IMR-90 (cell line): ENCODE data around the gene RAPGEF5. TPM values are rescaled to one million over a fixed set of nuclear protein-coding genes. Genes with fewer than 3 reads are reported as not detected.

Experiments
- ATAC-seq: fragments of 200-7000 bp; cut with Tn5 transposase; 2 replicates; pipeline ENCODE4 v1.9.1; 2020; ENCODE audit warnings: low read depth, mild to moderate bottlenecking, moderate library complexity
- BruUV-seq: library from RNA; stranded (reverse); fragments of 400-500 nt; replicated peaks from 2 replicates; lab custom pipeline; 2021; lab: Mats Ljungman, UMichigan
- CTCF ChIA-PET: fragments of 300-600 bp; formaldehyde crosslinking; extraction: SDS; loops from one replicate; lab custom pipeline; 2021; ENCODE audit warnings: antibody characterized with exemption; lab: Yijun Ruan, JAX
- POLR2A ChIA-PET: fragments of 300-600 bp; sonication (Branson Sonifier 250); formaldehyde crosslinking; loops from one replicate; lab custom pipeline; 2022; ENCODE audit warnings: antibody characterized with exemption; ENCODE audit not compliant: unreplicated experiment; lab: Charles Lee
- DNase-seq: peaks from one replicate; pipeline ENCODE4 v3.0.0; 2013
- H2AFZ ChIP-seq: replicated peaks from 2 replicates; pipeline ENCODE3; 2013; ENCODE audit warnings: low read length, mild to moderate bottlenecking; ENCODE audit not compliant: poor library complexity
- H2AK5ac ChIP-seq: 2 replicates; pipeline ENCODE4 v1.6.1; 2013; ENCODE audit warnings: low read depth, low read length, inconsistent platforms
- H2AK9ac ChIP-seq: replicated peaks from 2 replicates; pipeline ENCODE3; 2013; ENCODE audit warnings: mild to moderate bottlenecking, low read depth, low read length, moderate library complexity; ENCODE audit not compliant: poor library complexity
- H2BK120ac ChIP-seq: 2 replicates; pipeline ENCODE4 v1.6.1; 2013; ENCODE audit warnings: low read depth, low read length, inconsistent platforms
- H2BK15ac ChIP-seq: 3 replicates; pipeline ENCODE4 v1.6.1; 2013; ENCODE audit warnings: low read depth, low read length, inconsistent platforms
- H2BK20ac ChIP-seq: 2 replicates; pipeline ENCODE4 v1.6.1; 2013; ENCODE audit warnings: low read depth, mild to moderate bottlenecking, inconsistent platforms, low read length, moderate library complexity
- H2BK5ac ChIP-seq: 2 replicates; pipeline ENCODE4 v1.6.1; 2013; ENCODE audit warnings: mild to moderate bottlenecking, low read depth, low read length, inconsistent platforms; ENCODE audit not compliant: poor library complexity, severe bottlenecking
- H3K14ac ChIP-seq: replicated peaks from 2 replicates; pipeline ENCODE4 v1.6.1; 2013; ENCODE audit warnings: low read depth, low read length, inconsistent platforms
- H3K18ac ChIP-seq: 2 replicates; pipeline ENCODE4 v1.6.1; 2013; ENCODE audit warnings: low read depth, low read length, control low read depth
- H3K23ac ChIP-seq: 2 replicates; pipeline ENCODE4 v1.6.1; 2013; ENCODE audit warnings: low read depth, low read length, inconsistent platforms
- H3K27ac ChIP-seq: 2 replicates; pipeline ENCODE4 v1.5.1; 2013; ENCODE audit warnings: mild to moderate bottlenecking, control low read depth, low read length; ENCODE audit not compliant: insufficient read depth
- H3K27me3 ChIP-seq: 2 replicates; pipeline ENCODE4 v1.6.1; 2013; ENCODE audit warnings: low read length; ENCODE audit not compliant: control insufficient read depth, insufficient read depth
- H3K36me3 ChIP-seq: 2 replicates; pipeline ENCODE4 v1.6.1; 2013; ENCODE audit warnings: low read length, mixed read lengths; ENCODE audit not compliant: control insufficient read depth, insufficient read depth
- H3K4ac ChIP-seq: 2 replicates; pipeline ENCODE4 v1.6.1; 2013; ENCODE audit warnings: low read depth, low read length, inconsistent platforms
- H3K4me1 ChIP-seq: 2 replicates; pipeline ENCODE4 v1.6.1; 2013; ENCODE audit warnings: low read length, mixed read lengths; ENCODE audit not compliant: control insufficient read depth, insufficient read depth
- H3K4me2 ChIP-seq: 2 replicates; pipeline ENCODE4 v1.6.1; 2013; ENCODE audit warnings: low read depth, mild to moderate bottlenecking, control low read depth, low read length, moderate library complexity
- H3K4me3 ChIP-seq: 2 replicates; pipeline ENCODE4 v1.5.1; 2013; ENCODE audit warnings: low read depth, mild to moderate bottlenecking, control low read depth, low read length, moderate library complexity; ENCODE audit not compliant: insufficient read depth
- H3K56ac ChIP-seq: 2 replicates; pipeline ENCODE4 v1.6.1; 2013; ENCODE audit warnings: low read length, inconsistent platforms; ENCODE audit not compliant: insufficient read depth; ENCODE audit errors: extremely low read depth
- H3K79me1 ChIP-seq, 2 experiments: 2 replicates each; pipeline ENCODE4 v1.6.1; 2013; ENCODE audit warnings: low read length in 2 of 2, inconsistent platforms in 1 of 2, low read depth in 1 of 2
- H3K9ac ChIP-seq: 2 replicates; pipeline ENCODE4 v1.6.1; 2013; ENCODE audit warnings: low read depth, low read length, control low read depth
- H3K9me1 ChIP-seq: 2 replicates; pipeline ENCODE4 v1.6.1; 2013; ENCODE audit warnings: low read length, inconsistent platforms; ENCODE audit not compliant: insufficient read depth
- H3K9me3 ChIP-seq: 2 replicates; pipeline ENCODE4 v1.6.1; 2013; ENCODE audit warnings: low read length; ENCODE audit not compliant: control insufficient read depth, insufficient read depth
- H4K20me1 ChIP-seq: 2 replicates; pipeline ENCODE4 v1.6.1; 2013; ENCODE audit warnings: low read length, inconsistent platforms; ENCODE audit not compliant: insufficient read depth
- H4K5ac ChIP-seq: 2 replicates; pipeline ENCODE4 v1.6.1; 2013; ENCODE audit warnings: mild to moderate bottlenecking, low read depth, low read length, control low read depth
- H4K8ac ChIP-seq, 2 experiments: 2 replicates each; pipeline ENCODE4 v1.6.1; 2013; ENCODE audit warnings: low read depth in 2 of 2, low read length in 2 of 2, control low read depth in 1 of 2, inconsistent platforms in 1 of 2
- H4K91ac ChIP-seq: 2 replicates; pipeline ENCODE4 v1.6.1; 2013; ENCODE audit warnings: low read depth, low read length, inconsistent platforms; ENCODE audit not compliant: insufficient read depth
- BHLHE40 ChIP-seq: fragments of 150-350 bp; IDR thresholded peaks from 2 replicates; pipeline ENCODE4 v1.6.1; 2016; ENCODE audit warnings: mild to moderate bottlenecking, low read depth, low read length
- CEBPB ChIP-seq: IDR thresholded peaks from 2 replicates; pipeline ENCODE4 v1.6.1; 2012; ENCODE audit warnings: low read depth, low read length, improper control_type of control experiment
- CHD1 ChIP-seq: IDR thresholded peaks from 2 replicates; pipeline ENCODE4 v1.6.1; 2012; ENCODE audit warnings: low read depth, low read length, improper control_type of control experiment
- CTCF ChIP-seq: conservative IDR thresholded peaks from 2 replicates; pipeline ENCODE4 v1.5.1; 2012; ENCODE audit warnings: mild to moderate bottlenecking, low read depth, low read length, improper control_type of control experiment
- FOS ChIP-seq: fragments of 150-350 bp; IDR thresholded peaks from 2 replicates; pipeline ENCODE4 v1.6.1; 2016; ENCODE audit warnings: low read depth, low read length
- MAFK ChIP-seq: IDR thresholded peaks from 2 replicates; pipeline ENCODE4 v1.6.1; 2012; ENCODE audit warnings: low read depth, low read length, improper control_type of control experiment
- MAZ ChIP-seq: IDR thresholded peaks from 2 replicates; pipeline ENCODE4 v1.6.1; 2012; ENCODE audit warnings: low read depth, mild to moderate bottlenecking, low read length, improper control_type of control experiment, moderate library complexity, borderline replicate concordance
- MXI1 ChIP-seq: IDR thresholded peaks from 2 replicates; pipeline ENCODE4 v1.6.1; 2012; ENCODE audit warnings: low read depth, mild to moderate bottlenecking, low read length, moderate library complexity, borderline replicate concordance
- NFE2L2 ChIP-seq: fragments of 150-350 bp; IDR thresholded peaks from 2 replicates; pipeline ENCODE4 v1.6.1; 2016; ENCODE audit warnings: low read depth, mild to moderate bottlenecking, low read length
- POLR2A ChIP-seq: IDR thresholded peaks from 2 replicates; pipeline ENCODE4 v1.6.1; 2012; ENCODE audit warnings: mild to moderate bottlenecking, low read depth, low read length
- RAD21 ChIP-seq: IDR thresholded peaks from 2 replicates; pipeline ENCODE4 v1.6.1; 2012; ENCODE audit warnings: low read length, improper control_type of control experiment
- RCOR1 ChIP-seq: IDR thresholded peaks from 2 replicates; pipeline ENCODE4 v1.6.1; 2012; ENCODE audit warnings: mild to moderate bottlenecking, low read length, improper control_type of control experiment; ENCODE audit not compliant: insufficient replicate concordance
- RFX5 ChIP-seq: IDR thresholded peaks from 2 replicates; pipeline ENCODE4 v1.8.0; 2012; ENCODE audit warnings: low read depth, mild to moderate bottlenecking, low read length, moderate library complexity
- SMC3 ChIP-seq: fragments of 150-350 bp; IDR thresholded peaks from 2 replicates; pipeline ENCODE4 v1.6.1; 2016; ENCODE audit warnings: low read depth, mild to moderate bottlenecking, antibody characterized with exemption, low read length, moderate library complexity
- USF2 ChIP-seq: fragments of 150-350 bp; IDR thresholded peaks from 2 replicates; pipeline ENCODE4 v1.6.1; 2017; ENCODE audit warnings: mild to moderate bottlenecking, antibody characterized with exemption, low read length, low read depth
- WGBS, 2 experiments: methylation state at CpG; one replicate each; pipeline versions ENCODE4 v1.1.5 to v1.1.7; 2013; ENCODE audit warnings: missing lambda C conversion rate in 2 of 2; ENCODE audit not compliant: insufficient read length in 1 of 2; ENCODE audit errors: extremely low coverage in 2 of 2; 5-methylcytosine and 5-hydroxymethylcytosine counted together
- dilution Hi-C: fragments of 300-500 bp; cut with HindIII; formaldehyde crosslinking; loops from one replicate; pipeline ENCODE4 v1.14.3; 2018; ENCODE audit warnings: low sequenced_read_pairs; ENCODE audit not compliant: unreplicated experiment
- in situ Hi-C: fragments of 300-500 bp; cut with MboI; formaldehyde crosslinking; loops from 3 replicates; pipeline ENCODE4 v1.14.3; 2019; ENCODE audit warnings: low sequenced_read_pairs, inconsistent platforms, mixed read lengths
- intact Hi-C: fragments of 100-400 bp; cut with micrococcal nuclease; formaldehyde crosslinking; loops from 2 replicates; pipeline ENCODE4 v1.10.0; 2022
- polyA plus RNA-seq, 3 experiments: library from polyadenylated mRNA; depleted of rRNA; stranded (reverse); fragments of >200 nt; gene quantifications; 2 replicates each; pipeline ENCODE4 v1.2.3, GENCODE V29; 2012; ENCODE audit warnings: low replicate concordance in 1 of 3
- total RNA-seq: library from RNA; depleted of rRNA; stranded (reverse); fragments of >200 nt; gene quantifications from 2 replicates; pipeline ENCODE4 v1.2.3, GENCODE V29; 2012
- TF ChIP-seq, protein P1 (sequence below): fragments of 150-350 bp; IDR thresholded peaks from 2 replicates; pipeline ENCODE4 v1.6.1; 2016; ENCODE audit warnings: low read depth, mild to moderate bottlenecking, low read length, moderate library complexity, borderline replicate concordance

Gene RAPGEF5
- total and polyA plus RNA-seq, 2 of the 4 experiments (the other 2 are of a cell fraction): 0.05 to 0.18 TPM

DNA sequence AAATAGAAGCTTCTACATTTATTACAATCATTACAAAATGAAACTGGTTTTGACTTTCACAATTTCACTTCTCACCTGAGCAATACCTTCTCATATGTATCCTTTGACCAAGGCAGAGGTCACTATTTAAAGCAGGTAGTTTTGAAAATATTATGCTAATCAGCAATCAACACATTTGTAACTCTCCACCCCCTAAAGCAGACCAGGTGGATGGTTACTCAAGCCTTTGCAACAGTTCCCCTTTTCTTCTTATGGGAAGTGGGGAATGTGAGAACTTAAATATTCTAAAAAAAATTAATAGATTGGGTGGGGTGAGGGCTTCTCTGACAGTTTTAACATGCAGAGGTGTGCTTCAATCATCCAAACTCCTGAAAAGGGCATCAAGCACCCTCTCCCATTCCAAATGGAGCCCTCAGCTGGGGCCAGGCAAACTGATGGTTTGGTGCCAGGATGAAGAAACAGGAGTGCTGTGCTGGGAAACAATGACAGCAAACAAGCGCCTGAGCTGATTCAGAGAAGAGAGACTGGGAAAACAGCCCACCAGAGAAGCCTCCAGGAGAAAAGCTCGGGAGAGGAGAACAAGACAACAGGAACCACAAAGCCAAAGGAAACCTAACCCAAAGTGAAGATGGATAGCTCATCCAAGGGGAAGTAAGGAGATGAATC lies 17.1 kb downstream of the RAPGEF5 start:
- Histone ChIP-seq H3K4me3 (no peak overlapping the region), H3K27me3 (peaks cover 3% of the 10 kb centered on the region; the same call in 1 of the 2 replicates), H3K9me3 (no peaks in the 10 kb centered on the region), H4K5ac (no peak overlapping the region), H3K9me1 (no peaks in the 10 kb centered on the region), H3K23ac (no peak overlapping the region), H3K79me1 (no peaks in the 10 kb centered on the region), H3K56ac (no peak overlapping the region), H3K27ac (no peak overlapping the region), H2BK20ac (no peak overlapping the region), H2AFZ (no peak overlapping the region), H3K4ac (no peak overlapping the region), H3K18ac (no peak overlapping the region), H2BK5ac (no peak overlapping the region), H3K9ac (no peak overlapping the region), H3K4me1 (no peaks in the 10 kb centered on the region), H3K4me2 (no peak overlapping the region), H4K91ac (no peak overlapping the region), H3K36me3 (no peaks in the 10 kb centered on the region), H2BK120ac (no peak overlapping the region), H4K20me1 (no peaks in the 10 kb centered on the region), H2AK5ac (no peak overlapping the region), H2BK15ac (no peak overlapping the region), H2AK9ac (no peak overlapping the region), H4K8ac (no peak overlapping the region), H3K14ac (no peak overlapping the region)
- intact Hi-C loops: no loop called here
- CTCF ChIA-PET: no interaction called here
- ATAC-seq (no peak), DNase-seq (no peak)
- TF ChIP-seq USF2 (no peak), FOS (no peak), RFX5 (no peak), MXI1 (no peak), BHLHE40 (no peak), POLR2A (no peak), CEBPB (no peak), MAFK (no peak), CTCF (no peak), NFE2L2 (no peak), SMC3 (no peak), CHD1 (no peak), RCOR1 (no peak), RAD21 (no peak), MAZ (no peak)
- TF ChIP-seq, protein P1, sequence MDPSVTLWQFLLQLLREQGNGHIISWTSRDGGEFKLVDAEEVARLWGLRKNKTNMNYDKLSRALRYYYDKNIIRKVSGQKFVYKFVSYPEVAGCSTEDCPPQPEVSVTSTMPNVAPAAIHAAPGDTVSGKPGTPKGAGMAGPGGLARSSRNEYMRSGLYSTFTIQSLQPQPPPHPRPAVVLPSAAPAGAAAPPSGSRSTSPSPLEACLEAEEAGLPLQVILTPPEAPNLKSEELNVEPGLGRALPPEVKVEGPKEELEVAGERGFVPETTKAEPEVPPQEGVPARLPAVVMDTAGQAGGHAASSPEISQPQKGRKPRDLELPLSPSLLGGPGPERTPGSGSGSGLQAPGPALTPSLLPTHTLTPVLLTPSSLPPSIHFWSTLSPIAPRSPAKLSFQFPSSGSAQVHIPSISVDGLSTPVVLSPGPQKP: no peak
- POLR2A ChIA-PET: no interaction called here
- BruUV-seq: no TSS peak
- in situ Hi-C loops: no loop called here
- WGBS, 2 experiments: no CpG with 5 or more reads among the region's 2 CpGs
- dilution Hi-C loops: no loop called here
